OCI-LY7 (cell line): ENCODE data around the gene GGA2. TPM values are rescaled to one million over a fixed set of nuclear protein-coding genes. Genes with fewer than 3 reads are reported as not detected.

Source experiments
- BruUV-seq: library from RNA; stranded (reverse); fragments of 400-500 nt; replicated peaks from 2 replicates; lab custom pipeline; 2021; lab: Mats Ljungman, UMichigan
- CTCF ChIA-PET: fragments of 300-600 bp; sonication (Branson Sonifier 250); formaldehyde crosslinking; loops from one replicate; lab custom pipeline; 2022; ENCODE audit warnings: antibody characterized with exemption; ENCODE audit not compliant: unreplicated experiment; lab: Charles Lee
- POLR2A ChIA-PET: fragments of 300-600 bp; sonication (Branson Sonifier 250); formaldehyde crosslinking; loops from one replicate; lab custom pipeline; 2022; ENCODE audit warnings: antibody characterized with exemption; lab: Charles Lee
- DNase-seq: peaks from one replicate; pipeline ENCODE4 v3.0.0-alpha.2; 2015; ENCODE audit warnings: low spot score
- H2AFZ ChIP-seq: fragments of 200-600 bp; sonication (generic), shearing (Covaris generic); 2 replicates; pipeline ENCODE4 v1.6.1; 2014; ENCODE audit warnings: mild to moderate bottlenecking, antibody characterized with exemption, low read length, moderate library complexity
- H3K27ac ChIP-seq: fragments of 200-600 bp; sonication (generic); 2 replicates; pipeline ENCODE4 v1.5.1; 2014; ENCODE audit warnings: mixed run types, low read depth, mild to moderate bottlenecking, moderate library complexity, low read length, inconsistent platforms; ENCODE audit not compliant: poor library complexity, severe bottlenecking
- H3K36me3 ChIP-seq: fragments of 200-600 bp; sonication (generic); 2 replicates; pipeline ENCODE4 v1.6.1; 2014; ENCODE audit warnings: mild to moderate bottlenecking, antibody characterized with exemption, low read length, moderate library complexity, mixed read lengths; ENCODE audit not compliant: insufficient read depth
- H3K4me1 ChIP-seq: fragments of 200-600 bp; sonication (generic); 2 replicates; pipeline ENCODE4 v1.5.1; 2014; ENCODE audit warnings: mild to moderate bottlenecking, low read length; ENCODE audit not compliant: insufficient read depth, poor library complexity, severe bottlenecking
- H3K4me2 ChIP-seq: fragments of 200-600 bp; sonication (generic); 2 replicates; pipeline ENCODE4 v1.6.1; 2014; ENCODE audit warnings: mild to moderate bottlenecking, low read length
- H3K4me3 ChIP-seq: fragments of 200-600 bp; sonication (generic); 2 replicates; pipeline ENCODE4 v1.5.1; 2014; ENCODE audit warnings: mild to moderate bottlenecking, low read depth, low read length; ENCODE audit not compliant: poor library complexity, severe bottlenecking
- H3K79me2 ChIP-seq: fragments of 200-600 bp; sonication (generic); 2 replicates; pipeline ENCODE4 v1.6.1; 2016; ENCODE audit warnings: low read depth, mild to moderate bottlenecking, low read length, moderate library complexity, mixed read lengths; ENCODE audit not compliant: insufficient read depth
- H3K9me2 ChIP-seq: fragments of 200-600 bp; sonication (generic); 2 replicates; pipeline ENCODE4 v1.6.1; 2016; ENCODE audit warnings: mild to moderate bottlenecking, low read length, mixed read lengths; ENCODE audit not compliant: insufficient read depth
- H3K9me3 ChIP-seq: fragments of 200-600 bp; sonication (generic); 2 replicates; pipeline ENCODE4 v1.6.1; 2014; ENCODE audit warnings: mild to moderate bottlenecking, mixed run types, low read length, mixed read lengths
- H4K20me1 ChIP-seq: fragments of 200-600 bp; sonication (generic); 2 replicates; pipeline ENCODE4 v1.6.1; 2014; ENCODE audit warnings: mild to moderate bottlenecking, antibody characterized with exemption, low read length, moderate library complexity, mixed read lengths; ENCODE audit not compliant: insufficient read depth
- EZH2phosphoT487 ChIP-seq: fragments of 200-600 bp; sonication (generic); IDR thresholded peaks from 2 replicates; pipeline ENCODE4 v1.6.1; 2018; ENCODE audit warnings: low read depth, borderline replicate concordance, mild to moderate bottlenecking, mixed run types, antibody characterized with exemption, low read length, moderate library complexity, mixed read lengths
- intact Hi-C: fragments of 100-400 bp; cut with micrococcal nuclease; formaldehyde crosslinking; loops from one replicate; pipeline ENCODE4 v1.10.0; 2022; ENCODE audit not compliant: unreplicated experiment
- total RNA-seq, 2 experiments: library from RNA; depleted of rRNA in 1 of 2; stranded (reverse); fragments of >200 nt in 1 of 2; shearing (Covaris generic) in 1 of 2; gene quantifications; 2 replicates each; pipeline ENCODE4 v1.2.3, GENCODE V29; 2014 to 2022
- TF ChIP-seq, protein P1 (sequence below): fragments of 200-600 bp; sonication (generic); conservative IDR thresholded peaks from 2 replicates; pipeline ENCODE4 v1.5.1; 2014; ENCODE audit warnings: mild to moderate bottlenecking, antibody characterized with exemption, low read length, moderate library complexity, mixed read lengths

GGA2 gene
- total RNA-seq, 2 experiments from 2014 or later: 213 to 580 TPM

DNA sequence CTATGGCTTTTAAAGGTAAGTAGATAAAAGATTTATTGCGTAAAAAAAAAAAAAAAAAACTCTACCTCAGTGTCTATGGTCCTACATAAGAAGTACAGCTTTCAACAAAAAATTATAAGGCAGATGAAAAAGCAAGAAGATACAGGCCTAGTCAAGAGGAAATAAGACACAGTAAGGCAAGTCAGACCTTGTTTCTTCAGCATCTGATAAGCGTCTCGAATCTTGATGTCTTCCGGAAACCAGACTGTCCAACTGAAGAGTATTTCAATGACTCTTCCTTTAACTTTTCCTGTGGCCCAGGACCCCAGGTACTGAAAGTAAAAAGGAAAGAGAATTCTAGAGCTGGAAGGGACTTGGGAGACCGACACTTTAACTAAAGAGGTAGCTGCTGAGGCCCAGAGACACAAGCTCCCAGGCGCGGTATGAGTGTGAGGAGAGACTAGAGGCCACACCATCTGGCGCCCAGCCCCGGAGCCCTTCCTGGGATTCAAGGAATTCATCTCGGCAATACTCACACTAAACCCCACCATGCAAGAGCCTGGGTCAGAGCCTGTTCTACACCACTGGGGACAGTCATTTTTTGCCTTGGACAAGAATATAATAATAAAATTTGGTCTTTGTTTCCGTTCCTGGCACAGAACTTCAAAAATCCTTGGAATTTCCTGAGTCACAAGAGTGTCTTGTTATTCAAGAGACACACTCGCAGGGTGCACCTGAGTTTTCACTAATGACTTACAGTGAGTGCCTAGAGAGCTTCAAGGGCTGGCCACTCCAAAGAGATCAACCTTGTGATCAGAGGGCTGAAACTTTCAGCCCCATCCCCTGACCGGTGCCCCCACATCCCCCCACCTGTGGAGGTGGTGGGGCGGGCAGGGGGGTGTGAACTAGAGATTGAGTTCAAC, 18.6 kb downstream of the GGA2 start:
- BruUV-seq: no TSS peak
- Histone ChIP-seq H3K9me3 (no peaks in the 10 kb centered on the region), H3K4me2 (no peak overlapping the region), H3K79me2 (peaks cover 70% of the 10 kb centered on the region), H3K4me1 (peaks cover 6% of the 10 kb centered on the region), H4K20me1 (peaks cover 20% of the 10 kb centered on the region; the same call in 1 of the 2 replicates), H3K4me3 (no peak overlapping the region), H2AFZ (no peak overlapping the region), H3K36me3 (peaks cover 100% of the 10 kb centered on the region), H3K27ac (no peak overlapping the region), H3K9me2 (no peaks in the 10 kb centered on the region)
- TF ChIP-seq, protein P1, sequence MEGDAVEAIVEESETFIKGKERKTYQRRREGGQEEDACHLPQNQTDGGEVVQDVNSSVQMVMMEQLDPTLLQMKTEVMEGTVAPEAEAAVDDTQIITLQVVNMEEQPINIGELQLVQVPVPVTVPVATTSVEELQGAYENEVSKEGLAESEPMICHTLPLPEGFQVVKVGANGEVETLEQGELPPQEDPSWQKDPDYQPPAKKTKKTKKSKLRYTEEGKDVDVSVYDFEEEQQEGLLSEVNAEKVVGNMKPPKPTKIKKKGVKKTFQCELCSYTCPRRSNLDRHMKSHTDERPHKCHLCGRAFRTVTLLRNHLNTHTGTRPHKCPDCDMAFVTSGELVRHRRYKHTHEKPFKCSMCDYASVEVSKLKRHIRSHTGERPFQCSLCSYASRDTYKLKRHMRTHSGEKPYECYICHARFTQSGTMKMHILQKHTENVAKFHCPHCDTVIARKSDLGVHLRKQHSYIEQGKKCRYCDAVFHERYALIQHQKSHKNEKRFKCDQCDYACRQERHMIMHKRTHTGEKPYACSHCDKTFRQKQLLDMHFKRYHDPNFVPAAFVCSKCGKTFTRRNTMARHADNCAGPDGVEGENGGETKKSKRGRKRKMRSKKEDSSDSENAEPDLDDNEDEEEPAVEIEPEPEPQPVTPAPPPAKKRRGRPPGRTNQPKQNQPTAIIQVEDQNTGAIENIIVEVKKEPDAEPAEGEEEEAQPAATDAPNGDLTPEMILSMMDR: no peak
- no peak for TF ChIP-seq EZH2phosphoT487
- intact Hi-C loops: loop anchor here (2.0 kb wide), 1 partner anchor 13 kb away; no protein-coding TSS in a partner anchor
- ChIA-PET CTCF (no interaction called here), POLR2A (interaction anchor here (0.6 to 0.7 kb wide), 2 partner anchors 26 to 136 kb away, joined by 3 to 5 read pairs; no protein-coding TSS in a partner anchor)
- DNase-seq: no peak

GRCh38 chr16:23486480-23486879, 23.8 kb downstream of the GGA2 start:
- POLR2A ChIA-PET: no interaction called here
- no peaks in the 10 kb centered on the region for H3K9me2 ChIP-seq

More at GRCh38 chr16:23486480-23486879, 23.8 kb downstream of the GGA2 start:
- Histone ChIP-seq H3K36me3 (peaks cover 100% of the 10 kb centered on the region), H3K4me1 (no peaks in the 10 kb centered on the region), H3K4me3 (no peak overlapping the region), H3K79me2 (peaks cover 23% of the 10 kb centered on the region; the same call in 1 of the 2 replicates), H3K9me3 (no peaks in the 10 kb centered on the region), H2AFZ (no peak overlapping the region), H3K4me2 (no peak overlapping the region), H3K27ac (no peak overlapping the region), H4K20me1 (peaks cover 5% of the 10 kb centered on the region; the same call in 1 of the 2 replicates)
- BruUV-seq: no TSS peak
- intact Hi-C loops: no loop called here
- TF ChIP-seq, protein P1: no peak
- TF ChIP-seq EZH2phosphoT487: no peak
- DNase-seq: no peak
- CTCF ChIA-PET: no interaction called here
